Activated naive CD4-positive, alpha-beta T cell (primary cell): Measurements from ENCODE around the gene BTBD2.

Source experiments
- DNase-seq, 4 experiments: peaks; one replicate each; lab custom pipeline; 2025; lab: John Stamatoyannopoulos, UW

BTBD2 gene

GRCh38 chr19:1959928-1960589 lies 55.5 kb downstream of the BTBD2 start:
- no peak for DNase-seq

GRCh38 chr19:1957562-1958248 lies 57.8 kb downstream of the BTBD2 start:
- DNase-seq: no peak

- no peak for DNase-seq
Observed at GRCh38 chr19:1956868-1957492, 58.5 kb downstream of the BTBD2 start.

GRCh38 chr19:1956122-1956494 lies 59.4 kb downstream of the BTBD2 start:
- DNase-seq: no peak

GRCh38 chr19:1955171-1956121 lies 60.1 kb downstream of the BTBD2 start:
- no peak for DNase-seq

DNA sequence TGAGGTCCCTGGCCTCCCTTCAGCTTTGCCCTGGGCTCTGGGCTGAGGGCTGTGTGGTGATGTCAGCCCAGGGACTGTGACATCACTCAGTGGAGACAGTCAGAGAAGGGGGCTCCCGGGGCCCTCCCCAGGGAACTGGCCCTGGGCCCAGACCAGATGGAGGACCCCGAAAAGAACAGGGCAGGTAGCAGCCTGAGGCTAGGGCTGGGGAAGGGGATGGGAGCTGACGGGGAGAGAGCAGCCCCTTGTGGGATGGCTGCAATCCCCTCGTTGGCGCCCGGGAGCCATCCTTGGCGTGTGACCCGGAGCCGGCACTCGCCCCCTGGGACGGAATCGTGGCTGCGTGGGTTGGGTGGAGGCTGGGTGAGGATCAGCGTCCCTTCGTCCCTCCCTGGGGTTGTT lies 61.0 kb downstream of the BTBD2 start:
- no peak for DNase-seq

DNA sequence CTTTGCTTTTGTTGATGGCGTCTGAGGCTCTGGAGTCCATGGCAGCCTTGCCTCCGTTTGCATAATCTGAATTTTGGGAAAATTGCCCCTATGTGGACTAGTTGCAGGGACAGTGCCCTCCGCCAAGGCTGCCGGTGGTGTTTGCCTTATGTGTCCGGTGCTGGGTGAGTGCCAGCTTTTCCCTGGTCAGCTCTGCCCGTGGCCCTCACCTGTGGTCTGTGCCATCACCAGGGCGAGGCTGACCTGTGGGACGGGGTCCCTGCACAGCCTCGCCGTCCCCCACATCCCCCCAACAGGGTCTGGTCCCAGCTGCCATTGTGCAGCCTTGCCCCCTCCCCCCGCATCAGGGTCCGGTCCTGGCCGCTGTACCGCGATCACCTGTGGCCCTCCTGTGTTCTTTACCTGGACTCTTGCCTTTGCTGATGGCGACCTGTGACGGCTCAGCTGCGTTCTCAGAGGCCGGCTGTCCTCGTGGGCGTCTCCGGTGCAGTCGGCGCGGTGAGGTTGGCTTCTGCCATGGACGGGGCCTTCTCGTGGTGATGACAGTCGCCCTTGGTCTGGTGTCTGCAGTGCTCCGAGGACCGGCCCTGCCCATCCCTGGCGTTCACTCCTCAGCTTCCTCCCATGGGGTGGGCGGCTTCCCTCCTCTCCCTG lies 61.9 kb downstream of the BTBD2 start:
- no peak for DNase-seq

DNA sequence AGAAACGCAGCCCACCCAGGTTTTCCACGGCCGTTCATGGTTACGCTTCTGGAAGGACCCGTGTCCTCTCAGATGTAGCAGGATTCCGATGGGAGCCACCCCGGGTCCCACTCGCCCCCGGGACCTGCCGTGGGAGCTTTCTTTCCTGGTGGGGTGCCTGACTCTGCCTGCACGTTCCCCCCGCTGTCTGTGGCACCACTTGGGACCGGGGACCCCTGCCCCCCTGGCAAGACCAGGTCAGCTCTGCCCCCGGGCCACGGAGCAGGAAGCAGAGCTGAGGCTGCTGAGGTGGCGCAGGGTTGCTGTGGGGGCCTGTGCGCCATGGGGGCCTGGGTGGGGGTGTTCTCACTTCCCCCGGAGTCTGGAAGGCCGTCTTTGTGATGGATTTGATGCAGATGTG lies 62.5 kb downstream of the BTBD2 start:
- DNase-seq: no peak

DNA sequence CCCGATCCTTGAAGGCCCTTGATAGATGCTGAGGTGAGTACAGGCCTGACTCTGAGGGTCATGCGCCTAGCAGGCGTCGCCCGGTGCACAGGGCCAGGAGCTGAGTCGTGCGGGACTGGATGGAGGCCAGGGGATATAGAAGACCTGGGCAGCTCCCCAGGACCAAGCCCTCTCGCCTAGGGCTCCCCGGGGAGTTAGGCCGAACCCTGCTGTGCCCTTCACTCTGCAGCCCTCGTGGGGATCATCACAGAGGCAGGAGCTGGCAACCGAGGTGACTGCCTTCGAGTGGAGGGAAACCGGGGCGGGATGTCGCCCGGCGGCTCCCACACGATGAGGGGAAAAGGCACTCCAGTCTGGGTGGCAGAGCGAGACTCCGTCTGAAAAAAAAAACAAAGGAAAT lies 62.9 kb downstream of the BTBD2 start:
- DNase-seq: no peak

DNA sequence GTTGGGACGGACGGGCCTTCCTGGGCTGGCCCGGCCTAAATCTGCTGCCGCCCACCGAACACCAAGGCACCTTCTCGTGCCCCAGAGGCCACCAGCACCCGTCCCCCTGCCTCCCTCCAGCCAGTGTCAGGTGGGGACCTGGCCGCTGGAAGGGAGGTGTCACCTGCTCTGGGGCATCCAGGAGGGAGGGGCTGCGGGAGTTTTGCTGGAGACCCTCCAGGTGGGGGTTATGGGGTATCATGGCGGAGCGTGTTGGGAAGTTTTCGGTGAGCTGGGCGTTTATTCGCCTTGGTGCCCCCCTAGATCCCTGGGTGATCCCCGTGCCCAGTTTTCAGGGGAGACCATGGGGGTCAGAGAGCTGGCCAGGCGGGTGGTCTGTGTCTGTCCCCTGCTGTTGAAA lies 64.9 kb downstream of the BTBD2 start:
- DNase-seq: no peak

GRCh38 chr19:1949304-1950101 lies 66.0 kb downstream of the BTBD2 start:
- DNase-seq: no peak

DNA sequence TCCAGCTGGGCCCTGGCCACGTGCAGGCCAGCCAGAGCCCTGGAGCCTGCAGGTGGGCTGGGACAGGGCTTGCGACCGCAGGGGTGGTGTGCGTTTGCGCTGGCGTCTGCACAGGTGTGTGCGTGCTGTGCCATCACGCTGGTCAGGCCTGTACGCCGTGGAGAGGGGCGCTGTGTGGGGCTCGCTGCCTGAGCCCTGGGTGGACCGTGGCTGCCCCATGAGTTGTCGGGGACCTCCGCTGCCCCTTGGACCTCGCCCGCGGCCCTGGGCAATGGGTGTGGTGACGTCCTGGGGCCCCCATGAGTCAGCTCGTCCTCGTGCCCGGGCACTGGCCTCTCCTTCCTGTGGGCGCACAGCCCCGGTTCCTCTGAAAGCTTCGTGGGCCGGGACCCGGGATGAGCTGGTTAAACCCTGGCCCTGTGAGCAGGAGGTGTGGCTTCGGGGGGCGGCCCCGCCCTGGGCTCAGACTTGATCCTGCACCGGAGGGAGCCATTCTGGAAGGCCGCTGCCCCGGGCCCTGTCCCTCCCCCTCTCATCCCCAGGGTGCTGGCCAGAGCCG lies 67.8 kb downstream of the BTBD2 start:
- no peak for DNase-seq

GRCh38 chr19:1945899-1946298 lies 69.6 kb downstream of the BTBD2 start:
- DNase-seq: no peak

- DNase-seq: no peak
Observed at GRCh38 chr19:1944916-1945561, 70.5 kb downstream of the BTBD2 start.

GRCh38 chr19:1944088-1944915 lies 71.2 kb downstream of the BTBD2 start:
- DNase-seq: no peak

GRCh38 chr19:1943661-1944087 lies 71.8 kb downstream of the BTBD2 start:
- DNase-seq: no peak

GRCh38 chr19:1942934-1943555 lies 72.5 kb downstream of the BTBD2 start:
- DNase-seq: no peak

- peak; percentile 29 to 60 (median 48) for DNase-seq
Observed at GRCh38 chr19:1942078-1942933, 73.2 kb downstream of the BTBD2 start.
